Measurements from ENCODE around the gene AIF1. TPM values are rescaled to one million over a fixed set of nuclear protein-coding genes. Genes with fewer than 3 reads are reported as not detected.

Gene AIF1
- polyA plus RNA-seq, 4 donors = 5.6 to 102 (median 48.9) TPM

DNA sequence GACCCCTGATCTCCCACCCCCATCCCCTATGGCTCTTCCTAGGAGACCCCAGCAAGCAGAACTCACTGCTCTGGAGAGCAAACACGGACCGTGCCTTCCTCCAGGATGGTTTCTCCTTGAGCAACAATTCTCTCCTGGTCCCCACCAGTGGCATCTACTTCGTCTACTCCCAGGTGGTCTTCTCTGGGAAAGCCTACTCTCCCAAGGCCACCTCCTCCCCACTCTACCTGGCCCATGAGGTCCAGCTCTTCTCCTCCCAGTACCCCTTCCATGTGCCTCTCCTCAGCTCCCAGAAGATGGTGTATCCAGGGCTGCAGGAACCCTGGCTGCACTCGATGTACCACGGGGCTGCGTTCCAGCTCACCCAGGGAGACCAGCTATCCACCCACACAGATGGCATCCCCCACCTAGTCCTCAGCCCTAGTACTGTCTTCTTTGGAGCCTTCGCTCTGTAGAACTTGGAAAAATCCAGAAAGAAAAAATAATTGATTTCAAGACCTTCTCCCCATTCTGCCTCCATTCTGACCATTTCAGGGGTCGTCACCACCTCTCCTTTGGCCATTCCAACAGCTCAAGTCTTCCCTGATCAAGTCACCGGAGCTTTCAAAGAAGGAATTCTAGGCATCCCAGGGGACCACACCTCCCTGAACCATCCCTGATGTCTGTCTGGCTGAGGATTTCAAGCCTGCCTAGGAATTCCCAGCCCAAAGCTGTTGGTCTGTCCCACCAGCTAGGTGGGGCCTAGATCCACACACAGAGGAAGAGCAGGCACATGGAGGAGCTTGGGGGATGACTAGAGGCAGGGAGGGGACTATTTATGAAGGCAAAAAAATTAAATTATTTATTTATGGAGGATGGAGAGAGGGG is 41.6 kb upstream of the AIF1 start:
- no peak for FAIRE-seq

DNA sequence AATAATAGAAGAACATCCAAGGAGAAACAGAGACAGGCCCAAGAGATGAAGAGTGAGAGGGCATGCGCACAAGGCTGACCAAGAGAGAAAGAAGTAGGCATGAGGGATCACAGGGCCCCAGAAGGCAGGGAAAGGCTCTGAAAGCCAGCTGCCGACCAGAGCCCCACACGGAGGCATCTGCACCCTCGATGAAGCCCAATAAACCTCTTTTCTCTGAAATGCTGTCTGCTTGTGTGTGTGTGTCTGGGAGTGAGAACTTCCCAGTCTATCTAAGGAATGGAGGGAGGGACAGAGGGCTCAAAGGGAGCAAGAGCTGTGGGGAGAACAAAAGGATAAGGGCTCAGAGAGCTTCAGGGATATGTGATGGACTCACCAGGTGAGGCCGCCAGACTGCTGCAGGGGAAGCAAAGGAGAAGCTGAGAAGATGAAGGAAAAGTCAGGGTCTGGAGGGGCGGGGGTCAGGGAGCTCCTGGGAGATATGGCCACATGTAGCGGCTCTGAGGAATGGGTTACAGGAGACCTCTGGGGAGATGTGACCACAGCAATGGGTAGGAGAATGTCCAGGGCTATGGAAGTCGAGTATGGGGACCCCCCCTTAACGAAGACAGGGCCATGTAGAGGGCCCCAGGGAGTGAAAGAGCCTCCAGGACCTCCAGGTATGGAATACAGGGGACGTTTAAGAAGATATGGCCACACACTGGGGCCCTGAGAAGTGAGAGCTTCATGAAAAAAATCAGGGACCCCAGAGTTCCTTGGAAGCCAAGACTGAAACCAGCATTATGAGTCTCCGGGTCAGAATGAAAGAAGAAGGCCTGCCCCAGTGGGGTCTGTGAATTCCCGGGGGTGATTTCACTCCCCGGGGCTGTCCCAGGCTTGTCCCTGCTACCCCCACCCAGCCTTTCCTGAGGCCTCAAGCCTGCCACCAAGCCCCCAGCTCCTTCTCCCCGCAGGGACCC is 40.6 kb upstream of the AIF1 start:
- FAIRE-seq (no peak), DNase-seq (no peak)
- WGBS, 3 donors = 72 to 80% (median 77%) methylated on average over 14 of the region's 14 CpGs
- Histone ChIP-seq H3K27ac (ENCODE audit: low read depth in 1 of 3, low read length in 2 of 3) (peak overlapping the region in 1 of 3 donors; percentile 55), H3K4me3 (ENCODE audit: low read depth in 1 of 3, low read length in 3 of 3) (no peak overlapping the region), H3K9me3 (ENCODE audit: control insufficient read depth in 2 of 2, insufficient read depth in 1 of 2, low read depth in 1 of 2, low read length in 1 of 2) (no peaks in the 10 kb centered on the region), H3K36me3 (ENCODE audit: control insufficient read depth in 3 of 3, insufficient read depth in 2 of 3, low read depth in 1 of 3, low read length in 3 of 3) (no peaks in the 10 kb centered on the region), H3K4me1 (ENCODE audit: control insufficient read depth in 3 of 3, insufficient read depth in 2 of 3, low read depth in 1 of 3, low read length in 2 of 3) (no peaks in the 10 kb centered on the region), H3K27me3 (ENCODE audit: control insufficient read depth in 3 of 3, insufficient read depth in 3 of 3, low read length in 3 of 3) (peaks cover 0 to 18% (median 0%) of the 10 kb centered on the region in 3 donors)

More for the DNA sequence above, 41.6 kb upstream of the AIF1 start:
- Histone ChIP-seq H3K4me3 (ENCODE audit: low read depth in 1 of 3, low read length in 3 of 3) (no peak overlapping the region), H3K9me3 (ENCODE audit: control insufficient read depth in 2 of 2, insufficient read depth in 1 of 2, low read depth in 1 of 2, low read length in 1 of 2) (no peaks in the 10 kb centered on the region), H3K4me1 (ENCODE audit: control insufficient read depth in 3 of 3, insufficient read depth in 2 of 3, low read depth in 1 of 3, low read length in 2 of 3) (no peaks in the 10 kb centered on the region), H3K27ac (ENCODE audit: low read depth in 1 of 3, low read length in 2 of 3) (peak overlapping the region in 1 of 3 donors; percentile 9), H3K27me3 (ENCODE audit: control insufficient read depth in 3 of 3, insufficient read depth in 3 of 3, low read length in 3 of 3) (peaks cover 0 to 19% (median 0%) of the 10 kb centered on the region in 3 donors), H3K36me3 (ENCODE audit: control insufficient read depth in 3 of 3, insufficient read depth in 2 of 3, low read depth in 1 of 3, low read length in 3 of 3) (no peaks in the 10 kb centered on the region)
- 85 to 92% (median 89%) methylated on average over 9 of the region's 9 CpGs for WGBS, 3 donors
- no peak for DNase-seq

DNA sequence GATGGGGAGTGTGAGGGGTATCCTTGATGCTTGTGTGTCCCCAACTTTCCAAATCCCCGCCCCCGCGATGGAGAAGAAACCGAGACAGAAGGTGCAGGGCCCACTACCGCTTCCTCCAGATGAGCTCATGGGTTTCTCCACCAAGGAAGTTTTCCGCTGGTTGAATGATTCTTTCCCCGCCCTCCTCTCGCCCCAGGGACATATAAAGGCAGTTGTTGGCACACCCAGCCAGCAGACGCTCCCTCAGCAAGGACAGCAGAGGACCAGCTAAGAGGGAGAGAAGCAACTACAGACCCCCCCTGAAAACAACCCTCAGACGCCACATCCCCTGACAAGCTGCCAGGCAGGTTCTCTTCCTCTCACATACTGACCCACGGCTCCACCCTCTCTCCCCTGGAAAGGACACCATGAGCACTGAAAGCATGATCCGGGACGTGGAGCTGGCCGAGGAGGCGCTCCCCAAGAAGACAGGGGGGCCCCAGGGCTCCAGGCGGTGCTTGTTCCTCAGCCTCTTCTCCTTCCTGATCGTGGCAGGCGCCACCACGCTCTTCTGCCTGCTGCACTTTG is 39.6 kb upstream of the AIF1 start, which contains the start of gene TNF:
Gene TNF (plus strand): TSS at position 231 of the 567 bp plus-strand sequence. CDS start 177 bp downstream, at position 408.
- H3K9me3 ChIP-seq (ENCODE audit: control insufficient read depth in 2 of 2, insufficient read depth in 1 of 2, low read depth in 1 of 2, low read length in 1 of 2) = peaks cover 0 to under 1% of the 10 kb centered on the region in 2 donors
- peaks cover 0 to 18% (median 0%) of the 10 kb centered on the region in 3 donors for H3K27me3 ChIP-seq (ENCODE audit: control insufficient read depth in 3 of 3, insufficient read depth in 3 of 3, low read length in 3 of 3)
- no peak for FAIRE-seq
- peaks cover 0 to under 1% (median 0%) of the 10 kb centered on the region in 3 donors for H3K4me1 ChIP-seq (ENCODE audit: control insufficient read depth in 3 of 3, insufficient read depth in 2 of 3, low read depth in 1 of 3, low read length in 2 of 3)
- no peaks in the 10 kb centered on the region for H3K36me3 ChIP-seq (ENCODE audit: control insufficient read depth in 3 of 3, insufficient read depth in 2 of 3, low read depth in 1 of 3, low read length in 3 of 3)
- H3K4me3 ChIP-seq (ENCODE audit: low read depth in 1 of 3, low read length in 3 of 3) = peak within 1 kb of the TSS in 2 of 3 donors; percentile 19 to 24
- peak in 1 of 2 donors; percentile 42 for DNase-seq
- peak within 1 kb of the TSS in 2 of 3 donors; percentile 45 to 55 for H3K27ac ChIP-seq (ENCODE audit: low read depth in 1 of 3, low read length in 2 of 3)
- 45 to 58% (median 51%) methylated on average over 15 to 19 of the region's 19 CpGs for WGBS, 3 donors

DNA sequence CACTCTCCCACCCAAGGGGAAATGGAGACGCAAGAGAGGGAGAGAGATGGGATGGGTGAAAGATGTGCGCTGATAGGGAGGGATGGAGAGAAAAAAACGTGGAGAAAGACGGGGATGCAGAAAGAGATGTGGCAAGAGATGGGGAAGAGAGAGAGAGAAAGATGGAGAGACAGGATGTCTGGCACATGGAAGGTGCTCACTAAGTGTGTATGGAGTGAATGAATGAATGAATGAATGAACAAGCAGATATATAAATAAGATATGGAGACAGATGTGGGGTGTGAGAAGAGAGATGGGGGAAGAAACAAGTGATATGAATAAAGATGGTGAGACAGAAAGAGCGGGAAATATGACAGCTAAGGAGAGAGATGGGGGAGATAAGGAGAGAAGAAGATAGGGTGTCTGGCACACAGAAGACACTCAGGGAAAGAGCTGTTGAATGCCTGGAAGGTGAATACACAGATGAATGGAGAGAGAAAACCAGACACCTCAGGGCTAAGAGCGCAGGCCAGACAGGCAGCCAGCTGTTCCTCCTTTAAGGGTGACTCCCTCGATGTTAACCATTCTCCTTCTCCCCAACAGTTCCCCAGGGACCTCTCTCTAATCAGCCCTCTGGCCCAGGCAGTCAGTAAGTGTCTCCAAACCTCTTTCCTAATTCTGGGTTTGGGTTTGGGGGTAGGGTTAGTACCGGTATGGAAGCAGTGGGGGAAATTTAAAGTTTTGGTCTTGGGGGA is 38.9 kb upstream of the AIF1 start:
- DNase-seq (no peak), FAIRE-seq (no peak)
- peaks cover 0 to 3% (median 0%) of the 10 kb centered on the region in 3 donors for H3K4me1 ChIP-seq (ENCODE audit: control insufficient read depth in 3 of 3, insufficient read depth in 2 of 3, low read depth in 1 of 3, low read length in 2 of 3)
- H3K27ac ChIP-seq (ENCODE audit: low read depth in 1 of 3, low read length in 2 of 3) = peak overlapping the region in 2 of 3 donors; percentile 45 to 55
- 61 to 67% (median 62%) methylated on average over 8 of the region's 8 CpGs for whole genome bisulfite sequencing, 3 donors
- H3K9me3 ChIP-seq (ENCODE audit: control insufficient read depth in 2 of 2, insufficient read depth in 1 of 2, low read depth in 1 of 2, low read length in 1 of 2) = peaks cover 0 to 4% of the 10 kb centered on the region in 2 donors
- H3K4me3 ChIP-seq (ENCODE audit: low read depth in 1 of 3, low read length in 3 of 3) = peak overlapping the region in 2 of 3 donors; percentile 19 to 24
- H3K27me3 ChIP-seq (ENCODE audit: control insufficient read depth in 3 of 3, insufficient read depth in 3 of 3, low read length in 3 of 3) = peaks cover 0 to 21% (median 0%) of the 10 kb centered on the region in 3 donors
- no peaks in the 10 kb centered on the region for H3K36me3 ChIP-seq (ENCODE audit: control insufficient read depth in 3 of 3, insufficient read depth in 2 of 3, low read depth in 1 of 3, low read length in 3 of 3)

DNA sequence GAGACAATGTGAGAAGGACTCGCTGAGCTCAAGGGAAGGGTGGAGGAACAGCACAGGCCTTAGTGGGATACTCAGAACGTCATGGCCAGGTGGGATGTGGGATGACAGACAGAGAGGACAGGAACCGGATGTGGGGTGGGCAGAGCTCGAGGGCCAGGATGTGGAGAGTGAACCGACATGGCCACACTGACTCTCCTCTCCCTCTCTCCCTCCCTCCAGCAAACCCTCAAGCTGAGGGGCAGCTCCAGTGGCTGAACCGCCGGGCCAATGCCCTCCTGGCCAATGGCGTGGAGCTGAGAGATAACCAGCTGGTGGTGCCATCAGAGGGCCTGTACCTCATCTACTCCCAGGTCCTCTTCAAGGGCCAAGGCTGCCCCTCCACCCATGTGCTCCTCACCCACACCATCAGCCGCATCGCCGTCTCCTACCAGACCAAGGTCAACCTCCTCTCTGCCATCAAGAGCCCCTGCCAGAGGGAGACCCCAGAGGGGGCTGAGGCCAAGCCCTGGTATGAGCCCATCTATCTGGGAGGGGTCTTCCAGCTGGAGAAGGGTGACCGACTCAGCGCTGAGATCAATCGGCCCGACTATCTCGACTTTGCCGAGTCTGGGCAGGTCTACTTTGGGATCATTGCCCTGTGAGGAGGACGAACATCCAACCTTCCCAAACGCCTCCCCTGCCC is 38.0 kb upstream of the AIF1 start:
- peaks cover 0 to 28% (median 0%) of the 10 kb centered on the region in 3 donors for H3K27me3 ChIP-seq (ENCODE audit: control insufficient read depth in 3 of 3, insufficient read depth in 3 of 3, low read length in 3 of 3)
- H3K27ac ChIP-seq (ENCODE audit: low read depth in 1 of 3, low read length in 2 of 3) = peak overlapping the region in 1 of 3 donors; percentile 26
- H3K4me1 ChIP-seq (ENCODE audit: control insufficient read depth in 3 of 3, insufficient read depth in 2 of 3, low read depth in 1 of 3, low read length in 2 of 3) = peaks cover 0 to 9% (median 0%) of the 10 kb centered on the region in 3 donors
- 75 to 84% (median 81%) methylated on average over 16 to 19 of the region's 19 CpGs for WGBS, 3 donors
- peak overlapping the region in 1 of 3 donors; percentile 24 for H3K4me3 ChIP-seq (ENCODE audit: low read depth in 1 of 3, low read length in 3 of 3)
- peaks cover 0 to 4% of the 10 kb centered on the region in 2 donors for H3K9me3 ChIP-seq (ENCODE audit: control insufficient read depth in 2 of 2, insufficient read depth in 1 of 2, low read depth in 1 of 2, low read length in 1 of 2)
- DNase-seq (peak in 1 of 2 donors; percentile 57), FAIRE-seq (no peak)
- H3K36me3 ChIP-seq (ENCODE audit: control insufficient read depth in 3 of 3, insufficient read depth in 2 of 3, low read depth in 1 of 3, low read length in 3 of 3) = no peaks in the 10 kb centered on the region

DNA sequence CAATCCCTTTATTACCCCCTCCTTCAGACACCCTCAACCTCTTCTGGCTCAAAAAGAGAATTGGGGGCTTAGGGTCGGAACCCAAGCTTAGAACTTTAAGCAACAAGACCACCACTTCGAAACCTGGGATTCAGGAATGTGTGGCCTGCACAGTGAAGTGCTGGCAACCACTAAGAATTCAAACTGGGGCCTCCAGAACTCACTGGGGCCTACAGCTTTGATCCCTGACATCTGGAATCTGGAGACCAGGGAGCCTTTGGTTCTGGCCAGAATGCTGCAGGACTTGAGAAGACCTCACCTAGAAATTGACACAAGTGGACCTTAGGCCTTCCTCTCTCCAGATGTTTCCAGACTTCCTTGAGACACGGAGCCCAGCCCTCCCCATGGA is 37.5 kb upstream of the AIF1 start:
- no peak for DNase-seq
- peaks cover 0 to 4% of the 10 kb centered on the region in 2 donors for H3K9me3 ChIP-seq (ENCODE audit: control insufficient read depth in 2 of 2, insufficient read depth in 1 of 2, low read depth in 1 of 2, low read length in 1 of 2)
- no peak overlapping the region for H3K4me3 ChIP-seq (ENCODE audit: low read depth in 1 of 3, low read length in 3 of 3)
- no peak overlapping the region for H3K27ac ChIP-seq (ENCODE audit: low read depth in 1 of 3, low read length in 2 of 3)
- no peak for FAIRE-seq
- peaks cover 0 to 29% (median 0%) of the 10 kb centered on the region in 3 donors for H3K27me3 ChIP-seq (ENCODE audit: control insufficient read depth in 3 of 3, insufficient read depth in 3 of 3, low read length in 3 of 3)
- H3K4me1 ChIP-seq (ENCODE audit: control insufficient read depth in 3 of 3, insufficient read depth in 2 of 3, low read depth in 1 of 3, low read length in 2 of 3) = peaks cover 0 to 9% (median 0%) of the 10 kb centered on the region in 3 donors
- H3K36me3 ChIP-seq (ENCODE audit: control insufficient read depth in 3 of 3, insufficient read depth in 2 of 3, low read depth in 1 of 3, low read length in 3 of 3) = no peaks in the 10 kb centered on the region
- 81 to 82% (median 82%) methylated on average over 3 of the region's 3 CpGs for WGBS, 3 donors
